HG03439 (cell line): ENCODE measurements around the gene UBE2U.

ENCODE experiments used
- ATAC-seq: cut with Tn5 transposase; IDR thresholded peaks from one replicate; pipeline ENCODE4 v1.9.1; 2021; ENCODE audit warnings: mild to moderate bottlenecking, moderate library complexity; ENCODE audit not compliant: unreplicated experiment

Gene UBE2U

GRCh38 chr1:64290420-64290819, 87.0 kb downstream of the UBE2U start:
- ATAC-seq: no peak

GRCh38 chr1:64291931-64292330, 88.5 kb downstream of the UBE2U start:
- ATAC-seq: no peak

- no peak for ATAC-seq
These were observed 89.0 kb downstream of the UBE2U start for GRCh38 chr1:64292399-64292798.

GRCh38 chr1:64293820-64294219, 90.4 kb downstream of the UBE2U start:
- no peak for ATAC-seq

- ATAC-seq: no peak
These were observed 91.7 kb downstream of the UBE2U start for GRCh38 chr1:64295136-64295535.

GRCh38 chr1:64295561-64295960, 92.1 kb downstream of the UBE2U start:
- ATAC-seq: no peak

- no peak for ATAC-seq
These were observed 93.0 kb downstream of the UBE2U start for GRCh38 chr1:64296459-64296858.

GRCh38 chr1:64302194-64302593, 98.8 kb downstream of the UBE2U start:
- ATAC-seq: no peak

GRCh38 chr1:64302971-64303370, 99.5 kb downstream of the UBE2U start:
- no peak for ATAC-seq

GRCh38 chr1:64304823-64305222, 101.4 kb downstream of the UBE2U start:
- no peak for ATAC-seq

- no peak for ATAC-seq
These were observed 105.4 kb downstream of the UBE2U start for GRCh38 chr1:64308866-64309265.

GRCh38 chr1:64309431-64309831, 106.0 kb downstream of the UBE2U start:
- ATAC-seq: no peak

- ATAC-seq: no peak
These were observed 107.3 kb downstream of the UBE2U start for GRCh38 chr1:64310760-64311159.

- no peak for ATAC-seq
These were observed 109.0 kb downstream of the UBE2U start for GRCh38 chr1:64312431-64312830.

GRCh38 chr1:64315402-64315801, 112.0 kb downstream of the UBE2U start:
- ATAC-seq: no peak
